ENCODE measurements around the gene RAI1.
A peak's percentile ranks its signal among the peaks of the same experiment; 100 is the strongest.
"Not testable (repeated sequence)": the region's sequence is repeated elsewhere in the genome, so short reads cannot be mapped to it uniquely, and the experiment has no call there.

Gene RAI1

GRCh38 chr17:17806611-17807274 lies 125.5 kb downstream of the RAI1 start:
- no peak for DNase-seq

- no peak for DNase-seq
Measured at GRCh38 chr17:17807440-17807839, 126.2 kb downstream of the RAI1 start.

GRCh38 chr17:17808200-17808599 lies 126.9 kb downstream of the RAI1 start:
- not testable (repeated sequence) for DNase-seq

GRCh38 chr17:17808706-17809432 lies 127.6 kb downstream of the RAI1 start:
- DNase-seq, result peak; percentile 49 to 51

GRCh38 chr17:17809531-17810083 lies 128.3 kb downstream of the RAI1 start:
- no peak for DNase-seq

- no peak for DNase-seq
Measured at GRCh38 chr17:17810084-17810894, 129.0 kb downstream of the RAI1 start.

GRCh38 chr17:17810895-17811248 lies 129.6 kb downstream of the RAI1 start:
- DNase-seq, result no peak

- no peak for DNase-seq
Measured at GRCh38 chr17:17811381-17812210, 130.3 kb downstream of the RAI1 start.

GRCh38 chr17:17812211-17813054 lies 131.2 kb downstream of the RAI1 start:
- peak; percentile 83 to 85 for DNase-seq

GRCh38 chr17:17813055-17813724 lies 131.9 kb downstream of the RAI1 start:
- DNase-seq, result no peak

GRCh38 chr17:17813725-17814095 lies 132.5 kb downstream of the RAI1 start:
- DNase-seq, result no peak

GRCh38 chr17:17814162-17815061 lies 133.2 kb downstream of the RAI1 start:
- DNase-seq, result no peak

GRCh38 chr17:17815062-17815406 lies 133.8 kb downstream of the RAI1 start:
- DNase-seq, result no peak

- DNase-seq, result no peak
Measured at GRCh38 chr17:17815436-17816200, 134.4 kb downstream of the RAI1 start.

- no peak for DNase-seq
Measured at GRCh38 chr17:17816240-17816814, 135.1 kb downstream of the RAI1 start.

GRCh38 chr17:17816831-17817551 lies 135.7 kb downstream of the RAI1 start:
- DNase-seq, result no peak

- DNase-seq, result peak in 1 of 2 experiments; percentile 22
Measured at GRCh38 chr17:17817552-17817947, 136.3 kb downstream of the RAI1 start.

- DNase-seq, result no peak
Measured at GRCh38 chr17:17818088-17818526, 136.8 kb downstream of the RAI1 start.
